Memory B cell (primary cell): ENCODE data around the gene ADCY9.

ENCODE experiments used
- ATAC-seq: fragments of 150-1000 bp; cut with Tn5 transposase; 2 replicates; pipeline ENCODE4 v1.10.0; 2021; ENCODE audit warnings: low read depth, mild to moderate bottlenecking, moderate library complexity
- DNase-seq, 2 donors: peaks; one replicate each; pipeline ENCODE4 v3.0.0; 2022; ENCODE audit warnings: low spot score in 2 of 2
- H3K27ac Mint-ChIP-seq: one replicate; pipeline ENCODE4 v1.8.0; 2022; ENCODE audit warnings: mild to moderate bottlenecking, moderate library complexity, mixed read lengths
- H3K27me3 Mint-ChIP-seq: one replicate; pipeline ENCODE4 v1.8.0; 2022; ENCODE audit warnings: mixed read lengths
- H3K36me3 Mint-ChIP-seq: one replicate; pipeline ENCODE4 v1.8.0; 2022; ENCODE audit warnings: mild to moderate bottlenecking, mixed read lengths
- H3K4me1 Mint-ChIP-seq: one replicate; pipeline ENCODE4 v1.8.0; 2022; ENCODE audit warnings: mixed read lengths
- H3K4me3 Mint-ChIP-seq: one replicate; pipeline ENCODE4 v1.8.0; 2022; ENCODE audit warnings: mild to moderate bottlenecking, moderate library complexity, mixed read lengths
- H3K9me3 Mint-ChIP-seq: one replicate; pipeline ENCODE4 v1.8.0; 2022; ENCODE audit warnings: mixed read lengths

ADCY9 gene

DNA sequence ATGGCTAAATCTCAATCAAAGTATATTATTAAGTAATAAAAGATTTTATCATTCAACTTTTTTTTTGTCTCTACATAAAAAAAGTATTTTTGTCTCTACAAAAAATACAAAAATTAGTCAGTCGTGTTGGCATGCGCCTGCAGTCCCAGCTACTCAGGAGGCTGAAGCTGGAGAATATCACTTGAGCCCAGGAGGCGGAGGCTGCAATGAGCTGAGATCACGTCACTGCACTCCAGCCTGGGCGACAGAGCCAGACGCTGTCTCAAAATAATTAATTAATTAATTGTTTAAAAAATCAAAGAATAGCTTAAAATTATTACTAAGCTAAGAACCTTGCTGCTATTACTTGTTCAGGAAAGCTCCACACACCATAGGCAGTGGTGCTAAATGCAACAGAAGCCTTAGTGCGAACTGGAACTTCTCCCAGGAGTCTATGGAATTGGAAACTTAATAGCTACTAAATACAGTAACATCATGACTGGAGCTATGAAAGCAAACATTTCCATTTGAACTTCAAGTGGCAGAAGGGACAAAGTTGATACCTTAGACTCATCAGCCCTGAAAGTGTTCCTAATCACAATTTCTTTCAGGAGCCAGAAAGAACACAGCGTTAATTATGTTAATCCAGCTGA, 22.6 kb downstream of the ADCY9 start:
- no peak for ATAC-seq
- Mint-ChIP-seq H3K4me3 (no peak overlapping the region), H3K27ac (no peak overlapping the region), H3K36me3 (no peaks in the 10 kb centered on the region), H3K4me1 (peaks cover 5% of the 10 kb centered on the region), H3K9me3 (no peaks in the 10 kb centered on the region), H3K27me3 (peaks cover 1% of the 10 kb centered on the region)
- DNase-seq, result no peak

DNA sequence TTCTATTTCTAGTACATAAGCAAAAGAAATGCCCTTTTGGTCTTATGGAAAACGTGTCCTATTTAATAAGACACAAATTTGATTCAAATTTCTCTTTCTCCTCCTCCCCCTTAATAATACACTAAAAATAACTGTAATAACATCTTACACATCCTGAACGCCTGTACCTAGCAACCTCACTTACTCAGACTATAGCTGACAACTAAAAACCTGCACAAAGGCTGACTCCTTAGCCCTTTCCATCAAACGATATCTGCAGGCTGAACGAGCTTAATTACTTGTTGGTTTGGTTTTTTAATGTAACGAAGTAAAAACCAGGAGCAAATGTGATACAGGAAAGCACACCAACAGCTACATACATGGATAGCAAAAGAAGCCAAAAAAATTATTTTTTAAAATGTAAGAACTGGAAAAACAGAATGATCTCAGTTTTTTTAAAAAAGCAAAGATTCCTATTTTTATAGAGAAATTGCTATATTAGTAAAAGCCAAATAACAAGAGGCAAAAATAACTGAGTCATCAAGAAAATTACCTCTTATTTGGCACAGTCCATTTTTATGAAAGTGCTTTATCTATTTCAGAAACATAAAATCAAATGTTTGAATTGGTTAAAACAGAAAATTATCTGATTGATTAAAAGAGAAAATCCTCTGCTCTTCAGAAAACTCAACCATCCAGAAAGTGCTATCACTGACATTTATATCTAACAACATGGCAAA, 23.5 kb downstream of the ADCY9 start:
- Mint-ChIP-seq H3K27ac (no peak overlapping the region), H3K4me3 (no peak overlapping the region), H3K4me1 (peaks cover 6% of the 10 kb centered on the region), H3K27me3 (peaks cover 1% of the 10 kb centered on the region), H3K36me3 (no peaks in the 10 kb centered on the region), H3K9me3 (no peaks in the 10 kb centered on the region)
- ATAC-seq (no peak), DNase-seq (no peak)

DNA sequence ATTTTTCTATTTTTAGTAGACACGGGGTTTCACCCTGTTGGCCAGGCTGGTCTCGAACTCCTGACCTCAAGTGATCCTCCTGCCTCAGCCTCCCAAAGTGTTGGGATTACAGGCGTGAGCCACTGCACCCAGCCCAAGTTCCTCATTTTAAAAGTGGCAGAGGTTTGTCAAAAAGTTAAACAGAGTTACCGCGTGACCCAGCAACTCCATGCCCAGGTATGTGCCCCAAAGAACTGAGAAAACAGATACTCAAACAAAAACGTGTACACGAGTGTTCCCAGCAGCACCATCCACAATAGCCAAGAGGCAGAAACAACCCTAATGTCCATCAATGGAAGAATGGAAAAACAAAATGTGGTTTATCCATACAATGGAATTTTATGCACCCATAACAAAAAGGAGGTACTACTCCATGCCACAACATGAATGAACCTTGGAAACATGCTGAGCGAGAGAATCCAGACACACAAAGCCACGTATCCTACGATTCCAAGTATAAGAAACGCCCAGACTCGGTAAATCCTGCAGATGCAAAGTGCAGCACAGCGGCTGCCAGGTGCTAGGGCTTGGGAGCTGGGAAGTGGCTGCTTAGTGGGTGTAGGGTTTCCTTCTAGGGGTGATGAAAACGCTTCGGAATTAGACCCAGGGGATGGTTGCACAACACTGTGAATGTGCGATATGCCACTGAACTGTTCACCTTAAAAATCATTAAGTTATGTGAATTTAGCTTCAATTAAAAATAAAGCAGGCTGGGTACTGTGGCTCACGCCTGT, 24.8 kb downstream of the ADCY9 start:
- H3K27me3 Mint-ChIP-seq, result peaks cover 1% of the 10 kb centered on the region
- ATAC-seq (no peak), DNase-seq (no peak)
- H3K36me3 Mint-ChIP-seq, result no peaks in the 10 kb centered on the region
- no peaks in the 10 kb centered on the region for H3K9me3 Mint-ChIP-seq
- peaks cover 6% of the 10 kb centered on the region for H3K4me1 Mint-ChIP-seq
- no peak overlapping the region for H3K4me3 Mint-ChIP-seq
- H3K27ac Mint-ChIP-seq, result no peak overlapping the region

DNA sequence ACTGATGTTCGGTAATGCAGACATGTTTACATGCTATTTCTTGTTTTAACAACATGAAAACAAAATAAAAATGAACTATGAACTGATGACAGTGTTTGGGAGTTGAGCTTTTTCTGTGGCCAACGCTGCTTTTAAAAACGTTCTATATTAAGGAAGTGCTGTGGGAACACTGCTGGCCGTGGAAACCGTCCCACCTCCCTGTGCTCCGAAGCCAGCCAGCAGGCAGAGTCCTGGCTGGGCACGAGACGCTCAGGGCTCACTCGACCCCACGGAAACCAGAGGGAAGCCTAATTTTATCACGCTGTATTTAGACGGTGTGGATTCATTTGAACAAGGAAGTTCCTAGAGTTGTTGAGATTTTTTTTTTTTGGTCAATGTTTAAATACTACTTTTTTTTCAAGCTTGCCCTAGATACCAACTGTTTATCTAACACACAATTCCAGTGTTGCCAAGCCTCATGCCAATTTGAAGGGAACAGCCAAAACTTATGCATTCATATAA, 25.8 kb downstream of the ADCY9 start:
- Mint-ChIP-seq H3K4me1 (peaks cover 3% of the 10 kb centered on the region), H3K4me3 (no peak overlapping the region), H3K36me3 (no peaks in the 10 kb centered on the region), H3K27me3 (peaks cover 1% of the 10 kb centered on the region), H3K27ac (no peak overlapping the region), H3K9me3 (no peaks in the 10 kb centered on the region)
- no peak for DNase-seq
- no peak for ATAC-seq

DNA sequence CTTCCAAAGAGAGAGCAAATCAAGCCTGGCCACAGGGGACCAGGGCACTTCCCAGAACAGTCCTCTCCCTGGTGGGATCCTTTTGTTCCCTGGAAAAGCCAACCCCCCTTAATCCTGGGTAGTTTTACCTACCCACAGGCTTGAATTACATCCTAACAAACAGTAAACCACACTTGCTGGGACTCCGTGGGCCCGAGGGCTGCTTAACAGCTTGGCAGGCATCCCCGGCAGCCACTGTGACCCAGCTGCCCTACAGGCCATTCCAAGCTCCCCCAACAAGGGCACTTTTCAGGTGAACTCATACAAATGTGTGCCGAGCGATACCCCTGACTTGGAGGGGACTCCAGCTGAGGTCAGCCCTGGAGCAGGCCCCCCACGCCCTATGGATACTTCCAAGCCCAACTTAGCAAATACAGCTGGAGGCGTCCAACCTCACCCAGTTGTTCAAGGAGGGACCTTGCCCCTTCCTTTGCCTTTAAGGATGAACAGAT, 26.4 kb downstream of the ADCY9 start:
- DNase-seq (no peak), ATAC-seq (no peak)
- Mint-ChIP-seq H3K27ac (no peak overlapping the region), H3K9me3 (no peaks in the 10 kb centered on the region), H3K27me3 (no peaks in the 10 kb centered on the region), H3K4me3 (no peak overlapping the region), H3K36me3 (no peaks in the 10 kb centered on the region), H3K4me1 (peaks cover 3% of the 10 kb centered on the region)

DNA sequence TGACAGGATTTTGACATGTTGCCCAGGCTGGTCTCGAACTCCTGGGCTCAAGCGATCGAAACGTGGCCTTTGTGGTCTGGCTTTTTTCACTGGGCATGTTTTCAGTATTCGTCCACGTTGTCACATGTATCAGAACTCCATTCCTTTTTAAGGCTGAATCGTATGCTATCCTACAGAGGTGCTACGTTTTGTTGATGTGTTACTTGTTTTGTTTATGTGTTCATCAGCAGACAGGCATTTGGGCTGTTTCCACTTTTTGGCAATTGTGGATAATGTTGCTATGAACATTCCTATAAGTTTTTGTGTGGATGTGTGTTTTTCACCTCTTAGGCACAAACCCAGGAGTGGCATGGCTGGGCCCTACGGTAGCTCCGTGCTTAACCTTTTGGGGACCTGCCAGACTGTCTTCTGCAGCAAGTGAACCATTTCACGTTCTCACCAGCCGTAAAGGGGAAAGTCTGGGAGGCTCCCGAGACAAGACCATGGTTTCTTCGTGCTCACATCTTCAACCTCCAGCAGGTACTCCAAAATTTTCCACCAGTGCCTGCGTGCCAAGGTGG, 26.9 kb downstream of the ADCY9 start:
- H3K27ac Mint-ChIP-seq, result no peak overlapping the region
- no peaks in the 10 kb centered on the region for H3K27me3 Mint-ChIP-seq
- H3K36me3 Mint-ChIP-seq, result no peaks in the 10 kb centered on the region
- DNase-seq, result no peak
- H3K9me3 Mint-ChIP-seq, result no peaks in the 10 kb centered on the region
- H3K4me3 Mint-ChIP-seq, result no peak overlapping the region
- peaks cover 3% of the 10 kb centered on the region for H3K4me1 Mint-ChIP-seq
- no peak for ATAC-seq

DNA sequence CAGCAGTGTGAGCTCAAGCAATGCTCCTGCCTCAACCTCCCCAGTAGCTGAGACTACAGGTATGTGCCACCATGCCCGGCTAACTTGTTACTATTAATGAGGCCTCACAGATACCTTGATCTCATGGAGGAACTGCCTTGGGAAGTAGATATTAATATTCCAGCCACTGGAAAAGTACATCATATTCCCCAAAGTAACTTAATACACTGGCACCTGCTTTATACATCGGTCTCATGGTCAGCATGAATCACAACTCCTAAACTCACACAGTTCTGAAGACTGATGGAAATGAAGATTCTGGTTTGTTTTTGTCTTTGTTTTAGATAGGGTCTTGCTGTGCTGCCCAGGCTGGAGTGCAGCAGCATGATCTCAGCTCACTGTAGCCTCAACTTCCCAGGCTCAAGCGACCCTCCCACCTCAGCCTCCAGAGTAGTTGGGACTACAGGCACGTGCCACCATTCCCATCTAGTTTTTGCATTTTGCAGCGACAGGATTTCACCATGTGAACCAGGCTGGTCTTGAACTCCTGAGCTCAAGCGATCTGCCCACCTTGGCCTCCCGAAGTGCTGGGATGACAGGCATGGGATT, 28.2 kb downstream of the ADCY9 start:
- H3K9me3 Mint-ChIP-seq, result peaks cover 3% of the 10 kb centered on the region
- H3K27me3 Mint-ChIP-seq, result no peaks in the 10 kb centered on the region
- H3K27ac Mint-ChIP-seq, result no peak overlapping the region
- no peaks in the 10 kb centered on the region for H3K36me3 Mint-ChIP-seq
- DNase-seq (no peak), ATAC-seq (no peak)
- H3K4me1 Mint-ChIP-seq, result peaks cover 3% of the 10 kb centered on the region
- no peak overlapping the region for H3K4me3 Mint-ChIP-seq

DNA sequence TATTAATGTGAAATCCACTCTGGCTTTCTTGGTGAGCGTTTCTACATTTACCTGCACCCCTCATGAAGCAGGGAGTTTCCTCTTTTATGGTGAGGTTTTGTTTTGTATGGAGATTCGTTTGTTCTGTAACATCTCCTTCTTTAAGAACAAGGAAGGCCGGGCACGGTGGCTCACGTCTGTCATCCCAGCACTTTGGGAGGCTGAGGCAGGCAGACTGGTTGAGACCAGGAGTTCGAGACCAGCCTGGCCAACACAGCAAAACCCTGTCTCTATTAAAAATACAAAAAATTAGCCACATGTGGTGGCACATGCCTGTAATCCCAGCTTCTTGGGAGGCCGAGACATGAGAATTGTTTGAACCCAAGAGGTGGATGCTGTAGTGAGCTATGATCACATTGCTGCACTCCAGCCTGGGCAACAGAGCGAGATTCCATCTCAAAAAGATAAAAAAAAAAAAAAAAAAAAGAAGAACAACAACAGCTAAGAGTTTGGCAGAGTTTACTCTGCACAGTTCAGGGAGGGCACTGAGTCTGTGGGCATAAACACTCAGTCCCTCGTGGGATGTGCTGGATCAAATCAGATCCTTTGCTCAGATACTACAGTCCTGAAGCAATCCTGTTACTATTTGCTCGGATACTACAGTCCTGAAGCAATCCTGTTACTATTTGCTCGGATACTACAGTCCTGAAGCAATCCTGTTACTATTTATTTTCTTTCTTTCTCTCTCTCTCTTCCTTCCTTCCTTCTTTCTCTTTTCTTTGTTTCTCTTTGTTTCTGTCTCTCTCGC, 28.9 kb downstream of the ADCY9 start:
- Mint-ChIP-seq H3K27me3 (no peaks in the 10 kb centered on the region), H3K36me3 (no peaks in the 10 kb centered on the region), H3K4me3 (no peak overlapping the region), H3K4me1 (peaks cover 3% of the 10 kb centered on the region), H3K27ac (no peak overlapping the region), H3K9me3 (peaks cover 3% of the 10 kb centered on the region)
- no peak for DNase-seq
- no peak for ATAC-seq

DNA sequence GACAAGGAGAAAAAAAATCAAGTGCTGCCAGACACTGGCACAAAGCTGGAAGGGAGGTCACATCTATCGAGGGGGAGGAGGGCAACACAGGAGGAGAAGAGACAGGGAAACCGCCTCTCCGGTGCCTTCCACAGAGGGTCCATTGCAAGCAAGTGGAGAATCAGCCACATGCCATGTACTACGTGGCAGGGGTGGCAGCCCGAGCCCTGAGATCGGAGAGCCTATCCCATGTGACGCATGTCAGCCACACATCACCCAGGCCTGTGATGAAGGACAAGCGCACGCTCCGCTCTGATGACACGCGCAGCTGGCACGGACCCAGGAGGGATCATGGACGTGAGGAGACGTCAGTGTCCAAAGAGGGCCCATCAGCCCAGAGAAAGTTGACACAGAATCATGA, 30.1 kb downstream of the ADCY9 start:
- peaks cover 4% of the 10 kb centered on the region for H3K27me3 Mint-ChIP-seq
- H3K9me3 Mint-ChIP-seq, result peaks cover 3% of the 10 kb centered on the region
- H3K36me3 Mint-ChIP-seq, result peaks cover 2% of the 10 kb centered on the region
- no peak for DNase-seq
- no peak overlapping the region for H3K27ac Mint-ChIP-seq
- peaks cover 3% of the 10 kb centered on the region for H3K4me1 Mint-ChIP-seq
- H3K4me3 Mint-ChIP-seq, result no peak overlapping the region
- no peak for ATAC-seq

DNA sequence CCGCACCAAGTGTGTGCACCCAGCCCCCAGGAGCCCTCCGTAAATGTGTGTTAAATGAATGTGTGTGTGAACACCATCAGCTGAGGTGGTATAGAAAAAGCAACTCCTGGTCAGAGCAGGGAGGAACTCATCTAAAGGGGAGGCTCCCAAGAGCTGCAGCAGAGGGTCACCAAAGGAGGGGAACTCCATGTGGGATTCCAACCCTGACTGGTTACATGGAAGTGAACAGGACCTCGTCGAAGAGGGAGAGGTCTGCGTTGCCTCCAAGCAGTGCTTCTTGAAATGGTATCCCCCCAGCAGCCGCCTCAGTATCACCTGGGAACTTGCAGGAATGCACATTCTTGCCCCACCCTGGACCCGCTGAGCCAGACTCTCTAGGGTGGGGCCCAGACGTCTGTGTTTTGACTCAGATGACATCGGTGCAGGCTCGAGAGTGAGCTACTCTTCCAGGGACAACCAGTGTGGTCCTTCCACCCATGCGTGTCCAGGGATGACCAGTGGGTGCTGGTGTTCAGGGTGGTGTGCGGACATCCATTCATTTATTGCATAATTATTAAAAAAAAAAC, 30.8 kb downstream of the ADCY9 start:
- Mint-ChIP-seq H3K27ac (no peak overlapping the region), H3K9me3 (peaks cover 3% of the 10 kb centered on the region), H3K36me3 (peaks cover 2% of the 10 kb centered on the region), H3K4me3 (no peak overlapping the region), H3K4me1 (peaks cover 3% of the 10 kb centered on the region), H3K27me3 (peaks cover 4% of the 10 kb centered on the region)
- DNase-seq, result no peak
- ATAC-seq, result no peak

DNA sequence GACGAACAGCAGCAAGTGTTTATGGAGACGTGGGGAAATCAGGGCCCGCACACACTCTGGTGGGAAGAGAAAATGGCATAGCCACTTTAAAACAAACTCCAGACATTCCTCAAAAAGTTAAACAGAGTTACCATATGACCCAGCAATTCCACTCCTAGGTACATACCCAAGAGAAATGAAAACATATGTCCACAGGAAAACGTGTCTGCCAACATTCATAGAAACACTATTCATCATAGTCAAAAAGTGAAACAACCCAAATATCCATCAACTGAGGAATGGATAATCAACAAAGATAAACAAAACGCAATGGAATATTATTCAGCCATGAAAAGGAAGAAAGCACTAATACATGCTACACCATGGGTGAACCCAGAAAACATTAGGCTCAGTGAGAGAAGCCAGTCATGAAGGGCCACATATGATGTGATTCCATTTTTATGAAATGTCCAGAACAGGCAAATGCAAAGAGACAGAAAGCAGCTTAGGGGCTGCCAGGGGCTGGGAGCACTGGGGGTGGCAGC, 32.8 kb downstream of the ADCY9 start:
- Mint-ChIP-seq H3K27ac (no peak overlapping the region), H3K4me1 (peaks cover 3% of the 10 kb centered on the region), H3K36me3 (peaks cover 2% of the 10 kb centered on the region), H3K9me3 (peaks cover 3% of the 10 kb centered on the region), H3K27me3 (peaks cover 4% of the 10 kb centered on the region), H3K4me3 (no peak overlapping the region)
- DNase-seq, result no peak
- no peak for ATAC-seq

DNA sequence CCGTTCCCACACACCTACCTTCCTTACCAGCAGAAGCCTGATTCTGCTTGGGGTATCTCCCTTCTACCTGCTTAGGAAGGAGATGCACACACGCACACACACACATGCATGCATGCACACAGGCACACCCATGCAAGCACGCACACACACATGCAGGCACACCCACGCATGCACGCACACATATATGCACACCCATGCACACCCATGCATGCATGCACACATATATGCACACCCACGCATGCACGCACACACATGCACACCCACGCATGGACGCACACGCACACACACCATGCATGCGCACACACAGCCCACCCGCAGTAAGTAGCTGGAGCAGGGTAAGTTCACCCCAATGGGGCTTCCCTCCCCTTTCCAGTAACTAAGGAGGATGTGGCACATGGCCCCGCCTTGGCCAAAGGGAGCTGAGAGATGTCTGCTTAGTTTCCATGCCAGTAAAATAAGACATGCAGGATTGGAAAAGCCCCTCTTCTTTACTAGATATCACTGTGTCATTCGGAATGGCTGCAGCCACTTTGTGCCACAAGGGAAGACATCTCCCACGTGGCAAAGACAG, 33.7 kb downstream of the ADCY9 start:
- no peak for ATAC-seq
- Mint-ChIP-seq H3K36me3 (peaks cover 2% of the 10 kb centered on the region), H3K9me3 (peaks cover 5% of the 10 kb centered on the region), H3K4me3 (no peak overlapping the region), H3K4me1 (peaks cover under 1% of the 10 kb centered on the region), H3K27ac (no peak overlapping the region), H3K27me3 (peaks cover 4% of the 10 kb centered on the region)
- no peak for DNase-seq
